Right lobe of liver (tissue), 6 donors: ENCODE data around the gene PNMA3. TPM values are rescaled to one million over a fixed set of nuclear protein-coding genes. Genes with fewer than 3 reads are reported as not detected.
"Not testable (repeated sequence)": the region's sequence is repeated elsewhere in the genome, so short reads cannot be mapped to it uniquely, and the experiment has no call there.

Source experiments
- ATAC-seq, 4 donors: fragments of 200-7000 bp; cut with Tn5 transposase; one replicate each; pipeline ENCODE4 v1.9.1; 2020; ENCODE audit warnings: mild to moderate bottlenecking in 4 of 4, moderate library complexity in 4 of 4
- DNase-seq, 3 donors: peaks; one replicate each; pipeline ENCODE4 v3.0.0-alpha.2; 2020
- H3K27ac ChIP-seq, 3 donors: fragments of 200-600 bp; one replicate each; pipeline ENCODE4 v1.8.0; 2022
- H3K27me3 ChIP-seq, 2 donors: fragments of 200-600 bp; one replicate each; pipeline ENCODE4 v1.8.0; 2022
- H3K36me3 ChIP-seq, 4 donors: fragments of 200-600 bp; sonication (generic) in 1 of 4; one replicate each; pipeline versions ENCODE4 v1.5.1 to v1.8.0; 2017 to 2022; ENCODE audit warnings: control low read depth in 1 of 4
- H3K4me1 ChIP-seq, 4 donors: fragments of 200-600 bp; sonication (generic) in 1 of 4; one replicate each; pipeline versions ENCODE4 v1.5.1 to v1.8.0; 2017 to 2022; ENCODE audit warnings: control low read depth in 1 of 4
- H3K4me3 ChIP-seq, 3 donors: fragments of 200-600 bp; one replicate each; pipeline ENCODE4 v1.8.0; 2022
- H3K9me3 ChIP-seq, 4 donors: fragments of 200-600 bp; sonication (generic) in 1 of 4; one replicate each; pipeline versions ENCODE4 v1.5.1 to v1.8.0; 2017 to 2022; ENCODE audit warnings: control low read depth in 1 of 4
- CTCF ChIP-seq, 4 donors: fragments of 200-600 bp in 3 of 4; fragments of 450-650 bp in 1 of 4; IDR thresholded peaks; one replicate each; pipeline versions ENCODE4 v1.5.1 to v1.8.0; 2016 to 2022; ENCODE audit warnings: antibody characterized with exemption in 4 of 4, mild to moderate bottlenecking in 2 of 4
- POLR2A ChIP-seq: fragments of 450-650 bp; IDR thresholded peaks from one replicate; pipeline ENCODE4 v1.6.1; 2017; ENCODE audit warnings: antibody characterized with exemption, mild to moderate bottlenecking
- WGBS: methylation state at CpG from one replicate; pipeline ENCODE4 v1.1.6; 2018; ENCODE audit warnings: low coverage, low lambda C conversion rate; ENCODE audit not compliant: insufficient coverage; ENCODE audit errors: missing lambda C conversion rate; 5-methylcytosine and 5-hydroxymethylcytosine counted together
- intact Hi-C, 2 donors: fragments of 100-400 bp; cut with DNase I; formaldehyde crosslinking; loops; one replicate each; pipeline versions ENCODE4 v1.11.2 to v1.14.1; 2022
- small RNA-seq, 2 experiments: library from RNA; depleted of rRNA; stranded (forward); fragments of <200 nt; gene quantifications; one replicate each; pipeline ENCODE3, GENCODE V24; 2016
- total RNA-seq, 6 experiments: library from RNA; depleted of rRNA in 2 of 6; stranded (reverse); fragments of >200 nt in 2 of 6; fragmentation: NEBNext Ultra II Directional in 3 of 6; extraction: Animal tissue kit (Norgen Biotek cat#: 25700) in 3 of 6; gene quantifications; one replicate each; pipeline versions ENCODE4 v1.1.0 to v1.2.4, GENCODE V29; 2016 to 2023
- donor health status: DM: no; HTN: yes; CAD: no.
- donor health status: DM: no; HTN: no; CAD: no.
- donor health status: DM: no; HTN: no; CAD: no.
- donor health status: DM: no; HTN: yes; CAD: no.
- donor health status: DM: no; HTN: yes; CAD: no.

PNMA3 gene
- total RNA-seq, 6 experiments from 2014 or later: 0.09 to 0.74 (median 0.42) TPM; not detected in 2

- H3K4me1 ChIP-seq: peaks cover 0 to 6% (median 1%) of the 10 kb centered on the region in 4 donors
- DNase-seq (no peak), ATAC-seq (peak; percentile 69 to 83 (median 78))
- H3K9me3 ChIP-seq: no peaks in the 10 kb centered on the region
- no peak overlapping the region for H3K27ac ChIP-seq
- intact Hi-C loops: no loop called here
- no peaks in the 10 kb centered on the region for H3K27me3 ChIP-seq
- TF ChIP-seq POLR2A (peak; percentile 36), CTCF (IDR thresholded peaks at IDR 0.05) (no peak)
- no peaks in the 10 kb centered on the region for H3K36me3 ChIP-seq
- no peak overlapping the region for H3K4me3 ChIP-seq
- WGBS: 61% methylated on average over 3 of the region's 3 CpGs
Measured at GRCh38 chrX:153102418-153102817, 46.1 kb downstream of the PNMA3 start.

GRCh38 chrX:153104959-153105358, 48.7 kb downstream of the PNMA3 start:
- not testable (repeated sequence) for H3K9me3 ChIP-seq

GRCh38 chrX:153106092-153106801, 50.0 kb downstream of the PNMA3 start:
- DNase-seq, intact Hi-C loops, H3K4me1 ChIP-seq, H3K36me3 ChIP-seq, H3K27ac ChIP-seq, H3K9me3 ChIP-seq, H3K27me3 ChIP-seq, H3K4me3 ChIP-seq: not testable (repeated sequence)
- 20% methylated on average over 1 of the region's 12 CpGs for WGBS
- peak; percentile 77 to 87 (median 82) for ATAC-seq

More at GRCh38 chrX:153104959-153105358, 48.7 kb downstream of the PNMA3 start:
- ATAC-seq, DNase-seq, H3K36me3 ChIP-seq, H3K4me1 ChIP-seq, H3K4me3 ChIP-seq, H3K27ac ChIP-seq, H3K27me3 ChIP-seq, intact Hi-C loops: not testable (repeated sequence)
- 27% methylated on average over 1 of the region's 1 CpG for WGBS

Small RNA genes within 50 kb of the gene (small RNA-seq; reads per million reads assigned to genes)
- 0 reads per million in 2 experiments for gene AC243428.1

Other genes starting within 250 kb of the PNMA3 start
- gene CETN2, start 225.7 kb upstream of the PNMA3 start, total RNA-seq: 10 to 100 TPM in 5 of 6 experiments, 1 to 10 TPM in 1; 8.4 to 11.4 (median 10.9) TPM
- gene NSDHL, start 225.4 kb upstream of the PNMA3 start, total RNA-seq: 10 to 100 TPM; 16.1 to 38.2 (median 20.9) TPM
- 1 to 10 TPM in 1 of 6 experiments, under 1 TPM in 5; 0.61 to 1.7 (median 0.83) TPM for gene ZNF185, start 158.4 kb upstream of the PNMA3 start, total RNA-seq
- gene PNMA5, start 62.4 kb upstream of the PNMA3 start, total RNA-seq: not detected
- gene PNMA6A, start 16.0 kb downstream of the PNMA3 start, total RNA-seq: 10 to 100 TPM in 2 of 6 experiments, 1 to 10 TPM in 4; 2.4 to 22.5 (median 7.1) TPM
- gene MAGEA1, start 122.8 kb downstream of the PNMA3 start, total RNA-seq: not detected